PFSK-1 (cell line): ENCODE results near the gene LIN7A.

Source experiments
- SIN3A ChIP-seq: IDR thresholded peaks from 2 replicates; pipeline ENCODE4 v1.6.1; 2012; ENCODE audit warnings: mild to moderate bottlenecking, low read length, moderate library complexity, borderline replicate concordance; ENCODE audit not compliant: insufficient read depth
- TAF1 ChIP-seq: IDR thresholded peaks from 2 replicates; pipeline ENCODE4 v1.6.1; 2012; ENCODE audit warnings: low read length, control low read depth, borderline replicate concordance; ENCODE audit not compliant: insufficient read depth

GRCh38 chr12:80946591-80946990 lies 8.9 kb upstream of the LIN7A start:
- TF ChIP-seq TAF1 (no peak), SIN3A (no peak)
